Ovary (tissue), 3 donors: ENCODE measurements around the gene CYSTM1.

Source experiments
- CTCF ChIP-seq, 3 donors: fragments of 450-650 bp in 2 of 3; fragments of 200-600 bp in 1 of 3; IDR thresholded peaks; one replicate each; pipeline versions ENCODE4 v1.5.1 to v1.8.0; 2016 to 2022; ENCODE audit warnings: antibody characterized with exemption in 3 of 3, mild to moderate bottlenecking in 1 of 3
- EP300 ChIP-seq: sonication (generic); formaldehyde crosslinking; IDR thresholded peaks from one replicate; pipeline ENCODE4 v1.6.1; 2017; ENCODE audit warnings: antibody characterized with exemption
- POLR2A ChIP-seq: fragments of 450-650 bp; IDR thresholded peaks from one replicate; pipeline ENCODE4 v1.6.1; 2017; ENCODE audit warnings: antibody characterized with exemption, mild to moderate bottlenecking, moderate library complexity
- donor health status: DM: no; HTN: no; CAD: no.

GRCh38 chr5:140275837-140276236 is 100.8 kb downstream of the CYSTM1 start:
- TF ChIP-seq EP300 (no peak), POLR2A (no peak), CTCF (IDR thresholded peaks at IDR 0.05) (no peak)
